ENCODE measurements around the gene IL26. TPM values are rescaled to one million over a fixed set of nuclear protein-coding genes. Genes with fewer than 3 reads are reported as not detected.

IL26 gene
- polyA plus RNA-seq, 1 donor (not counting 4 experiments of a cell fraction or from before 2014, with no cell fraction given), result not detected

GRCh38 chr12:68170726-68171125 is 54.9 kb downstream of the IL26 start:
- no peaks in the 10 kb centered on the region for H4K20me1 ChIP-seq (ENCODE audit: control insufficient read depth, extremely low read depth, insufficient read depth, low read length)
- no peaks in the 10 kb centered on the region for H3K27me3 ChIP-seq (ENCODE audit: control insufficient read depth, extremely low read depth, insufficient read depth, low read length)
- dilution Hi-C loops (cut with MboI; ENCODE audit: extremely low pct_ligation_motif_present, low sequenced_read_pairs), result no loop called here
- DNase-seq (ENCODE audit: low read depth, low spot score), result no peak
- no peaks in the 10 kb centered on the region for H3K9me1 ChIP-seq (ENCODE audit: control insufficient read depth, extremely low read depth, insufficient read depth, low read length)
- no peaks in the 10 kb centered on the region for H3K79me2 ChIP-seq (ENCODE audit: control insufficient read depth, insufficient read depth, low read length)
- no peaks in the 10 kb centered on the region for H3K36me3 ChIP-seq (ENCODE audit: control insufficient read depth in 2 of 2, extremely low read depth in 1 of 2, insufficient read depth in 2 of 2, low read length in 2 of 2)
- H3K4me1 ChIP-seq (ENCODE audit: control insufficient read depth, extremely low read depth, insufficient read depth, low read length), result no peaks in the 10 kb centered on the region
- H3K9me3 ChIP-seq (ENCODE audit: control insufficient read depth, low read depth, low read length), result no peaks in the 10 kb centered on the region
- no peak overlapping the region for H3K4me3 ChIP-seq (ENCODE audit: control insufficient read depth in 2 of 3, extremely low read depth in 1 of 3, insufficient read depth in 2 of 3, low read depth in 1 of 3, low read length in 3 of 3)
- H3K4me2 ChIP-seq (ENCODE audit: control insufficient read depth, extremely low read depth, insufficient read depth, low read depth, low read length), result no peak overlapping the region
- FAIRE-seq, result no peak
- H3K9ac ChIP-seq (ENCODE audit: control insufficient read depth, extremely low read depth, insufficient read depth, low read length), result no peak overlapping the region
- no peak overlapping the region for H2AFZ ChIP-seq (ENCODE audit: control insufficient read depth, low read length)
- TF ChIP-seq, protein P1, sequence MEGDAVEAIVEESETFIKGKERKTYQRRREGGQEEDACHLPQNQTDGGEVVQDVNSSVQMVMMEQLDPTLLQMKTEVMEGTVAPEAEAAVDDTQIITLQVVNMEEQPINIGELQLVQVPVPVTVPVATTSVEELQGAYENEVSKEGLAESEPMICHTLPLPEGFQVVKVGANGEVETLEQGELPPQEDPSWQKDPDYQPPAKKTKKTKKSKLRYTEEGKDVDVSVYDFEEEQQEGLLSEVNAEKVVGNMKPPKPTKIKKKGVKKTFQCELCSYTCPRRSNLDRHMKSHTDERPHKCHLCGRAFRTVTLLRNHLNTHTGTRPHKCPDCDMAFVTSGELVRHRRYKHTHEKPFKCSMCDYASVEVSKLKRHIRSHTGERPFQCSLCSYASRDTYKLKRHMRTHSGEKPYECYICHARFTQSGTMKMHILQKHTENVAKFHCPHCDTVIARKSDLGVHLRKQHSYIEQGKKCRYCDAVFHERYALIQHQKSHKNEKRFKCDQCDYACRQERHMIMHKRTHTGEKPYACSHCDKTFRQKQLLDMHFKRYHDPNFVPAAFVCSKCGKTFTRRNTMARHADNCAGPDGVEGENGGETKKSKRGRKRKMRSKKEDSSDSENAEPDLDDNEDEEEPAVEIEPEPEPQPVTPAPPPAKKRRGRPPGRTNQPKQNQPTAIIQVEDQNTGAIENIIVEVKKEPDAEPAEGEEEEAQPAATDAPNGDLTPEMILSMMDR (optimal IDR thresholded peaks at IDR 0.05 in 1 of 3, IDR thresholded peaks at IDR 0.05 in 1 of 3, conservative IDR thresholded peaks at IDR 0.05 in 1 of 3; ENCODE audit: extremely low read depth in 1 of 3, insufficient read depth in 2 of 3, low read length in 3 of 3), result no peak
- TF ChIP-seq EZH2 (IDR thresholded peaks at IDR 0.05; ENCODE audit: low read length), result no peak
- no peak overlapping the region for H3K27ac ChIP-seq (ENCODE audit: control insufficient read depth, insufficient read depth, low read length)

DNA sequence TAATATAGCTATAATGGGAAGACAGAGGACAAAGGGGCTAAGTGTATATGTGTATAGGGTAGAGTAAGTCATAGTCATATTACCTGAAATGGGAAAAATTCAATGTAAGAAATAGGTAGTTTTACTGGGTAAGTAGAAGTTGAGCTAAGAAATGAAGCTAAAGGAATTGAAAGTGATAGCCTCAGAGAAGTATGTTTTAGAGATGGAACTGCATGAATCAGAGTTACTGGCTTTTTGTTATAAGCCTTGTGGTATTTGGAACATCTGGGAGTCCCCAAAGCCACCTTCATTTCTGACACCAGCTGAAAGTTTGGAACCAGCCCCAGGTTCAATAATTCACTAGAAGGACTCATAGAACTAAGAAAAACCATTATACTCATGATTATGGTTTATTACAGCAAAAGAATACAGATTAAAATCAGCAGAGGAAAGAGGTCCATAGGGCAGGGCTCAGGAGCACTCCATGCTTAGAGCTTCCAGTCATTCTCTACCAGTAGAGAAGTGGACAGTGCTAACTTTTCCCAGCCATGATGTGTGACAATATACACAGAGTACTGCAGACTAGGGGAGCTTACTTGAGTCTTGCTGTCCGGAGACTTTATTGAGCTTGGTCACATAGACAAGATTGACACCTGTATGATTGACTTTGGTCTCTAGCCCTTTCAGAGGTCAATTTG is 56.3 kb downstream of the IL26 start:
- dilution Hi-C loops (cut with MboI; ENCODE audit: extremely low pct_ligation_motif_present, low sequenced_read_pairs), result no loop called here
- Histone ChIP-seq H3K79me2 (ENCODE audit: control insufficient read depth, insufficient read depth, low read length) (no peaks in the 10 kb centered on the region), H3K27me3 (ENCODE audit: control insufficient read depth, extremely low read depth, insufficient read depth, low read length) (no peaks in the 10 kb centered on the region), H3K27ac (ENCODE audit: control insufficient read depth, insufficient read depth, low read length) (no peak overlapping the region), H3K9ac (ENCODE audit: control insufficient read depth, extremely low read depth, insufficient read depth, low read length) (no peak overlapping the region), H3K9me1 (ENCODE audit: control insufficient read depth, extremely low read depth, insufficient read depth, low read length) (no peaks in the 10 kb centered on the region), H3K4me3 (ENCODE audit: control insufficient read depth in 2 of 3, extremely low read depth in 1 of 3, insufficient read depth in 2 of 3, low read depth in 1 of 3, low read length in 3 of 3) (no peak overlapping the region), H2AFZ (ENCODE audit: control insufficient read depth, low read length) (no peak overlapping the region), H3K4me1 (ENCODE audit: control insufficient read depth, extremely low read depth, insufficient read depth, low read length) (no peaks in the 10 kb centered on the region), H3K36me3 (ENCODE audit: control insufficient read depth in 2 of 2, extremely low read depth in 1 of 2, insufficient read depth in 2 of 2, low read length in 2 of 2) (no peaks in the 10 kb centered on the region), H3K9me3 (ENCODE audit: control insufficient read depth, low read depth, low read length) (no peaks in the 10 kb centered on the region), H3K4me2 (ENCODE audit: control insufficient read depth, extremely low read depth, insufficient read depth, low read depth, low read length) (no peak overlapping the region), H4K20me1 (ENCODE audit: control insufficient read depth, extremely low read depth, insufficient read depth, low read length) (no peaks in the 10 kb centered on the region)
- DNase-seq (ENCODE audit: low read depth, low spot score) (no peak), FAIRE-seq (no peak)
- TF ChIP-seq, protein P1 (optimal IDR thresholded peaks at IDR 0.05 in 1 of 3, IDR thresholded peaks at IDR 0.05 in 1 of 3, conservative IDR thresholded peaks at IDR 0.05 in 1 of 3; ENCODE audit: extremely low read depth in 1 of 3, insufficient read depth in 2 of 3, low read length in 3 of 3), result no peak
- no peak for TF ChIP-seq EZH2 (IDR thresholded peaks at IDR 0.05; ENCODE audit: low read length)
